Neural cell (in vitro differentiated cells): ENCODE results near the gene FBLN2. TPM values are rescaled to one million over a fixed set of nuclear protein-coding genes. Genes with fewer than 3 reads are reported as not detected.

Experiments used
- H2AFZ ChIP-seq: fragments of 200-600, 300-800 bp; sonication (generic), shearing (Covaris generic); 2 replicates; pipeline ENCODE4 v1.6.0; 2014; ENCODE audit warnings: low read depth, mild to moderate bottlenecking, antibody characterized with exemption, low read length, moderate library complexity
- H3F3A ChIP-seq: fragments of 200-600 bp; shearing (Covaris generic); 2 replicates; pipeline ENCODE4 v1.6.1; 2016; ENCODE audit warnings: mild to moderate bottlenecking, moderate library complexity, mixed read lengths, antibody characterized with exemption, low read length; ENCODE audit not compliant: insufficient read depth, poor library complexity, severe bottlenecking
- H3K27ac ChIP-seq: fragments of 200-600, 300-800 bp; sonication (generic), shearing (Covaris generic); 2 replicates; pipeline ENCODE4 v1.5.1; 2014; ENCODE audit warnings: mild to moderate bottlenecking, low read length, moderate library complexity
- H3K27me3 ChIP-seq: fragments of 300-800, 200-600 bp; sonication (generic), shearing (Covaris generic); 2 replicates; pipeline ENCODE4 v1.6.0; 2014; ENCODE audit warnings: mild to moderate bottlenecking, low read depth, low read length, moderate library complexity; ENCODE audit not compliant: insufficient read depth
- H3K36me3 ChIP-seq: fragments of 300-800, 200-600 bp; sonication (generic), shearing (Covaris generic); 2 replicates; pipeline ENCODE4 v1.5.1; 2014; ENCODE audit warnings: mild to moderate bottlenecking, antibody characterized with exemption, low read length, moderate library complexity; ENCODE audit not compliant: insufficient read depth
- H3K4me2 ChIP-seq: fragments of 300-800, 200-600 bp; sonication (generic), shearing (Covaris generic); 2 replicates; pipeline ENCODE4 v1.6.0; 2014; ENCODE audit warnings: mild to moderate bottlenecking, low read length
- H3K4me3 ChIP-seq: fragments of 300-800, 200-600 bp; sonication (generic), shearing (Covaris generic); 2 replicates; pipeline ENCODE4 v1.5.1; 2014; ENCODE audit warnings: mild to moderate bottlenecking, low read length, moderate library complexity
- H3K79me2 ChIP-seq: fragments of 200-600 bp; shearing (Covaris generic); replicated peaks from 2 replicates; pipeline ENCODE4 v1.6.0; 2014; ENCODE audit warnings: mild to moderate bottlenecking, low read length, moderate library complexity; ENCODE audit not compliant: insufficient read depth
- H3K9ac ChIP-seq: fragments of 300-800, 200-600 bp; sonication (generic), shearing (Covaris generic); 2 replicates; pipeline ENCODE4 v1.6.1; 2016; ENCODE audit warnings: mild to moderate bottlenecking, low read length, mixed read lengths
- H3K9me2 ChIP-seq: fragments of 200-600 bp; shearing (Covaris generic); 2 replicates; pipeline ENCODE4 v1.6.1; 2016; ENCODE audit warnings: mild to moderate bottlenecking, low read length, mixed read lengths; ENCODE audit not compliant: insufficient read depth
- H3K9me3 ChIP-seq: fragments of 200-600, 300-800 bp; sonication (generic), shearing (Covaris generic); 2 replicates; pipeline ENCODE4 v1.6.1; 2016; ENCODE audit warnings: mild to moderate bottlenecking, mixed run types, low read length, moderate library complexity, mixed read lengths
- H4K20me1 ChIP-seq: fragments of 200-600 bp; shearing (Covaris generic); 2 replicates; pipeline ENCODE4 v1.6.1; 2016; ENCODE audit warnings: mild to moderate bottlenecking, mixed run types; ENCODE audit not compliant: insufficient read depth
- EP300 ChIP-seq: fragments of 450-650 bp; conservative IDR thresholded peaks from 2 replicates; pipeline ENCODE4 v1.6.1; 2014; ENCODE audit warnings: antibody characterized with exemption, mild to moderate bottlenecking, moderate library complexity; ENCODE audit not compliant: poor library complexity, severe bottlenecking
- EZH2 ChIP-seq: fragments of 200-600, 300-800 bp; shearing (Covaris generic), sonication (generic); IDR thresholded peaks from 2 replicates; pipeline ENCODE4 v1.6.1; 2014; ENCODE audit warnings: antibody characterized with exemption, low read length, borderline replicate concordance, mild to moderate bottlenecking; ENCODE audit not compliant: insufficient read depth, poor library complexity, severe bottlenecking
- MXI1 ChIP-seq: fragments of 450-650 bp; conservative IDR thresholded peaks from 2 replicates; pipeline ENCODE4 v1.6.1; 2014; ENCODE audit warnings: antibody characterized with exemption, mild to moderate bottlenecking; ENCODE audit not compliant: poor library complexity, severe bottlenecking
- POLR2AphosphoS5 ChIP-seq: IDR thresholded peaks from 2 replicates; pipeline ENCODE4 v1.6.1; 2012
- RAD21 ChIP-seq: fragments of 450-650 bp; conservative IDR thresholded peaks from 2 replicates; pipeline ENCODE4 v1.6.1; 2014; ENCODE audit warnings: antibody characterized with exemption, mild to moderate bottlenecking, moderate library complexity
- SMC3 ChIP-seq: fragments of 450-650 bp; conservative IDR thresholded peaks from 2 replicates; pipeline ENCODE4 v1.6.1; 2014; ENCODE audit warnings: antibody characterized with exemption, mild to moderate bottlenecking, moderate library complexity; ENCODE audit not compliant: poor library complexity
- polyA plus RNA-seq: library from polyadenylated mRNA; depleted of rRNA; stranded (reverse); fragments of >200 nt; gene quantifications from 2 replicates; pipeline ENCODE4 v1.2.3, GENCODE V29; 2014
- TF ChIP-seq, protein P1 (sequence below): IDR thresholded peaks from 2 replicates; pipeline ENCODE4 v1.6.1; 2012; ENCODE audit warnings: borderline replicate concordance

The FBLN2 gene
- polyA plus RNA-seq, 1 donor from 2014 or later, result 0.37 TPM

DNA sequence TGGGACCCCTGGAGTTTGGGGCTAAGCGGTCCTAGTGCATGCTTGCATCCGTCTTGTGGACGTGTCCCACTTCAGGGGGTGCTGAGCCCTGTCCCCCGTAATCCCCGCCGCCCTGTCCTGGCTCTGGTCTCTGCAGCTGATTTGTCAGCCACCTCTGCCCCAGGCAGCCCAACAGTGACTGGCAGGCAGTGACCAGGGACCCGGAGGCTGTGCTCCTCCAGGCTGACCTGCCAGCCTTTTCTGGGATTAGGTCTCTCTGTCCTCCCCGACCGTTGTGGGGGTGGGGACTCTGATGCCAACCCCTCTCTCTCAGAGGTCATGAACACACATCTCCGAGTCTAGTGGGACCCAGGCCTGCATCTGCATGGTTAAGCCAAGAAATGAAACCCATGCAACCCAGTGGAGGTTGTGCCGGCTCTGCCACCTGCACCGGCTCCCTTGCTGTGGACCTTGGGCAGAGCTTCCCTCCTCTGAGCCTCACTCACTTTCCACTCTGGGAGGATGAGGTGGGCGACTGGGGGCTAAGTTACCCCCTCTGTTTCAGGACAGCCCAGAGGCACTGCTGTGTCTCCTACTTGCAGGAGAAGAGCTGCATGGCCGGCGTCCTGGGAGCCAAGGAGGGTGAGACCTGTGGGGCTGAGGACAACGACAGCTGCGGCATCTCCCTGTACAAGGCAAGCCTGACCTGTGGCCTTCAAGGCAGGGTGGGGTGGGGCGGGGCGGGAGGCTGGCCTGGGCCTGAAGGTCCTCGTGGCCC, 60.2 kb downstream of the FBLN2 start:
- TF ChIP-seq EZH2, result no peak
- no peak for TF ChIP-seq EP300
- TF ChIP-seq SMC3, result no peak
- TF ChIP-seq, protein P1, sequence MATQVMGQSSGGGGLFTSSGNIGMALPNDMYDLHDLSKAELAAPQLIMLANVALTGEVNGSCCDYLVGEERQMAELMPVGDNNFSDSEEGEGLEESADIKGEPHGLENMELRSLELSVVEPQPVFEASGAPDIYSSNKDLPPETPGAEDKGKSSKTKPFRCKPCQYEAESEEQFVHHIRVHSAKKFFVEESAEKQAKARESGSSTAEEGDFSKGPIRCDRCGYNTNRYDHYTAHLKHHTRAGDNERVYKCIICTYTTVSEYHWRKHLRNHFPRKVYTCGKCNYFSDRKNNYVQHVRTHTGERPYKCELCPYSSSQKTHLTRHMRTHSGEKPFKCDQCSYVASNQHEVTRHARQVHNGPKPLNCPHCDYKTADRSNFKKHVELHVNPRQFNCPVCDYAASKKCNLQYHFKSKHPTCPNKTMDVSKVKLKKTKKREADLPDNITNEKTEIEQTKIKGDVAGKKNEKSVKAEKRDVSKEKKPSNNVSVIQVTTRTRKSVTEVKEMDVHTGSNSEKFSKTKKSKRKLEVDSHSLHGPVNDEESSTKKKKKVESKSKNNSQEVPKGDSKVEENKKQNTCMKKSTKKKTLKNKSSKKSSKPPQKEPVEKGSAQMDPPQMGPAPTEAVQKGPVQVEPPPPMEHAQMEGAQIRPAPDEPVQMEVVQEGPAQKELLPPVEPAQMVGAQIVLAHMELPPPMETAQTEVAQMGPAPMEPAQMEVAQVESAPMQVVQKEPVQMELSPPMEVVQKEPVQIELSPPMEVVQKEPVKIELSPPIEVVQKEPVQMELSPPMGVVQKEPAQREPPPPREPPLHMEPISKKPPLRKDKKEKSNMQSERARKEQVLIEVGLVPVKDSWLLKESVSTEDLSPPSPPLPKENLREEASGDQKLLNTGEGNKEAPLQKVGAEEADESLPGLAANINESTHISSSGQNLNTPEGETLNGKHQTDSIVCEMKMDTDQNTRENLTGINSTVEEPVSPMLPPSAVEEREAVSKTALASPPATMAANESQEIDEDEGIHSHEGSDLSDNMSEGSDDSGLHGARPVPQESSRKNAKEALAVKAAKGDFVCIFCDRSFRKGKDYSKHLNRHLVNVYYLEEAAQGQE, result no peak
- no peak for TF ChIP-seq RAD21
- TF ChIP-seq MXI1, result no peak
- no peak overlapping the region for H3K4me2 ChIP-seq
- no peak overlapping the region for H2AFZ ChIP-seq
- no peak overlapping the region for H3K4me3 ChIP-seq
- no peaks in the 10 kb centered on the region for H3F3A ChIP-seq
- no peaks in the 10 kb centered on the region for H3K27me3 ChIP-seq
- no peak overlapping the region for H3K9ac ChIP-seq
- H3K36me3 ChIP-seq, result no peaks in the 10 kb centered on the region
- H3K9me3 ChIP-seq, result no peaks in the 10 kb centered on the region
- H3K79me2 ChIP-seq, result no peaks in the 10 kb centered on the region
- no peaks in the 10 kb centered on the region for H4K20me1 ChIP-seq
- H3K27ac ChIP-seq, result no peak overlapping the region
- H3K9me2 ChIP-seq, result no peaks in the 10 kb centered on the region

DNA sequence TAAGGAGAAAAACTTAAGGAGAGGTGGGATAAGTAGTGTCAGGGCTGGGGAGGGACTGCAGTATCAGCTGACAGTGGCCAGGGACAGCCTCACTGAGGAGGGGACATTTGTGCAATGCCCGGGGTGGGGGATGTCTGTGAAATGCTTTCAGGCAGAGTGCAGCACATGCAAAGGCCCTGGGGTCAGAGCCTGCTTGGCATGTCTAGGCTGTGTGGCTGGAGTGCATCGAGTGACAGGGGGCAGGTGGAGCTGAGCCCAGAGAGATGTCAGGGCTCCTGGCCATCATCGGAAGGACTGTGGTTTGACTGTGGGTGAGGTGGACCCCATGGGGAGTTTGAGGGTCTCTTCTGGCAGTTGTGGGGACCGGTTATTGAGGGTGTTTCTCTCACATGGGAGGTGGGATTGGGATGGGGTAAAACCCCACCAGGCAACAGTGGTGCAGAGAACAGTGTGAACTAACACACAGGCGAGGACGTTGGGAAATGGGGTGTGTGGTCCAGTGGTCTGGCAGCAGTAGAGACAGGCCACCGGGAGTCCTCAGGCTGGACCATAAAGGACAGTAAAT, 61.2 kb downstream of the FBLN2 start:
- H4K20me1 ChIP-seq, result no peaks in the 10 kb centered on the region
- TF ChIP-seq RAD21, result no peak
- TF ChIP-seq EP300, result no peak
- no peak for TF ChIP-seq MXI1
- no peak for TF ChIP-seq SMC3
- no peak for TF ChIP-seq POLR2AphosphoS5
- no peak for TF ChIP-seq EZH2
- H3K9me2 ChIP-seq, result no peaks in the 10 kb centered on the region
- no peak overlapping the region for H2AFZ ChIP-seq
- H3K27ac ChIP-seq, result no peak overlapping the region
- no peaks in the 10 kb centered on the region for H3K79me2 ChIP-seq
- H3K9me3 ChIP-seq, result no peaks in the 10 kb centered on the region
- no peak overlapping the region for H3K4me2 ChIP-seq
- no peak overlapping the region for H3K4me3 ChIP-seq
- H3K27me3 ChIP-seq, result no peaks in the 10 kb centered on the region
- no peaks in the 10 kb centered on the region for H3K36me3 ChIP-seq
- H3K9ac ChIP-seq, result no peak overlapping the region
- H3F3A ChIP-seq, result no peaks in the 10 kb centered on the region

DNA sequence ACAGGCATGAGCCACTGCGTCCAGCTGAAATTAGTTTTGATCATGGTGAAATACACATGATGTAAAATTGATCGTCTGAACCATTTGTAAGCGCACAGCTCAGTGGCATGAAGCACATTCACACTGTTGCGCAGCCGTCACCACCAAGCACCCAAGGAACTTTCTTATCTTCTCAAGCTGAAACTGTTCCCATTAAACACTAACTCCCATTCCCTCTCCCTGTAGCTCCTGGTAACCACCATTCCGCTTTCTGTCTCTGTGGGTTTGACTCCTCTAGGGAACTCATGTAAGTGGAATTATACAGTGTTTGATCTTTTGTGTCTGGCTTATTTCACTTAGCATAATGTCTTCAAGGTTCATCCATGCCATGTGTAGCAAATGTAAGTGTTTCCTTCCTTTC, 62.3 kb downstream of the FBLN2 start:
- Histone ChIP-seq H3F3A (no peaks in the 10 kb centered on the region), H3K4me3 (no peak overlapping the region)

More for the DNA sequence above, 62.3 kb downstream of the FBLN2 start:
- no peaks in the 10 kb centered on the region for H4K20me1 ChIP-seq
- no peak overlapping the region for H3K4me2 ChIP-seq
- H3K9me3 ChIP-seq, result no peaks in the 10 kb centered on the region
- H3K9me2 ChIP-seq, result no peaks in the 10 kb centered on the region
- TF ChIP-seq MXI1, result no peak
- no peak overlapping the region for H2AFZ ChIP-seq
- H3K36me3 ChIP-seq, result no peaks in the 10 kb centered on the region
- no peaks in the 10 kb centered on the region for H3K79me2 ChIP-seq
- no peak overlapping the region for H3K27ac ChIP-seq
- no peaks in the 10 kb centered on the region for H3K27me3 ChIP-seq
- H3K9ac ChIP-seq, result no peak overlapping the region
